Astrocyte (in vitro differentiated cells and primary cell): ENCODE measurements around the gene SYTL1.

Experiments used
- CTCF ChIP-seq: IDR thresholded peaks from 2 replicates; pipeline ENCODE4 v1.5.1; 2011; ENCODE audit warnings: low read depth, mild to moderate bottlenecking, inconsistent platforms, low read length, moderate library complexity; ENCODE audit not compliant: insufficient read depth
- EZH2 ChIP-seq: IDR thresholded peaks from 2 replicates; pipeline ENCODE4 v1.6.1; 2012; ENCODE audit warnings: mild to moderate bottlenecking, low read length, inconsistent platforms; ENCODE audit not compliant: insufficient read depth

DNA sequence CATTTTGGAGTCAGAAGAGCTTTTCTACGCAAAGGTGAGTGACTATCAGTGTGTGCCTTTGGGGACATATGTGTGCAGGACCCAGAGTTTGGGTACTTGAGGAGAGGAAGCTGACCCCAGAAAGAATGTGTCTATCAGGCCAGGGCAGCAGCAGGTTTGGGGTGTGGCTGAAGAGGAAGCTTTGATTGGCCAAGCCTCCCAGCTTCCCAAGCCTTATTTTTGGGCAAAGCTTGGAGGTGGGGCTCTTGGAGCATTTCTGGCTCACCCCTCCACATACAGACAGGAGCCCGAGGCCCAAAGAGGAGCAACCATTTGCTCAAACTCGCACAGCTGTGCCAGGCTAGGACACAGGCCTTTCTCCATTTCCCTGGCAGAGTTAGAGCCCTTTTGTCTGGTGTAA, 55.3 kb downstream of the SYTL1 start:
- TF ChIP-seq CTCF (no peak), EZH2 (no peak)
